Skeletal muscle tissue (tissue), 4 donors: ENCODE results near the gene PDE11A. TPM values are rescaled to one million over a fixed set of nuclear protein-coding genes. Genes with fewer than 3 reads are reported as not detected.

ENCODE experiments used
- H3K27ac ChIP-seq: one replicate; pipeline ENCODE4 v1.7.0; 2013; ENCODE audit warnings: mild to moderate bottlenecking, low read depth, low read length, inconsistent platforms
- H3K27me3 ChIP-seq, 3 donors: one replicate each; pipeline ENCODE4 v1.7.0; 2013; ENCODE audit warnings: low read length in 3 of 3; ENCODE audit not compliant: control insufficient read depth in 3 of 3, insufficient read depth in 3 of 3
- H3K36me3 ChIP-seq, 3 donors: one replicate each; pipeline ENCODE4 v1.7.0; 2013; ENCODE audit warnings: low read length in 3 of 3; ENCODE audit not compliant: control insufficient read depth in 3 of 3, insufficient read depth in 3 of 3
- H3K4me1 ChIP-seq, 3 donors: one replicate each; pipeline ENCODE4 v1.7.0; 2013; ENCODE audit warnings: low read length in 3 of 3, mild to moderate bottlenecking in 3 of 3; ENCODE audit not compliant: control insufficient read depth in 3 of 3, insufficient read depth in 3 of 3
- H3K4me3 ChIP-seq, 3 donors: one replicate each; pipeline ENCODE4 v1.7.0; 2013; ENCODE audit warnings: low read length in 3 of 3
- H3K9ac ChIP-seq, 3 donors: one replicate each; pipeline ENCODE4 v1.7.0; 2013; ENCODE audit warnings: low read length in 3 of 3, mild to moderate bottlenecking in 3 of 3, moderate library complexity in 2 of 3, low read depth in 1 of 3
- H3K9me3 ChIP-seq, 3 donors: one replicate each; pipeline ENCODE4 v1.7.0; 2013; ENCODE audit warnings: low read length in 3 of 3; ENCODE audit not compliant: control insufficient read depth in 3 of 3
- total RNA-seq: library from RNA; depleted of rRNA; stranded (reverse); fragments of >200 nt; gene quantifications from one replicate; pipeline ENCODE4 v1.2.3, GENCODE V29; 2014
- donor health status: Osteomylitis.

Gene PDE11A
- total RNA-seq, 1 donor from 2014 or later, result 1.0 TPM

DNA sequence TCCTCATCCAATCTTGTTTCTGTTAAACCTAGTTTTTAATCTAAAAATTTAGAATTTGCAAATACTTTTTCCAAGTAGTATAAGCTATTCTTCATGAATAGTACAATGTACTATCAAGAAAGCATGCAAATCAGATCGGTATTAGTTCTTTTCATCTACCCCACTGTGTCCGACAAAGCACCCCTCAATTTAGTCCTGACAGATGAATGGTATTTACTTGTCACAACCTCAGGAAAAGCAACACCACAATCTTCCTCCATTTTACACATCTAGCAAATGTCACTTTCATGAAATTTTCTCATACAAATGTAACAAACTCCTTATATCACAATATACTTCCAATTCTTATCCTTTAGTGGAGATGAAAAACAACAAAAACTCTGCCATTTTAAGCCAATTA lies 163.8 kb downstream of the PDE11A start:
- Histone ChIP-seq H3K9me3 (no peaks in the 10 kb centered on the region), H3K27me3 (no peaks in the 10 kb centered on the region), H3K4me3 (no peak overlapping the region), H3K9ac (no peak overlapping the region), H3K36me3 (no peaks in the 10 kb centered on the region), H3K27ac (no peak overlapping the region), H3K4me1 (peaks cover 3 to 4% (median 3%) of the 10 kb centered on the region in 3 donors)

DNA sequence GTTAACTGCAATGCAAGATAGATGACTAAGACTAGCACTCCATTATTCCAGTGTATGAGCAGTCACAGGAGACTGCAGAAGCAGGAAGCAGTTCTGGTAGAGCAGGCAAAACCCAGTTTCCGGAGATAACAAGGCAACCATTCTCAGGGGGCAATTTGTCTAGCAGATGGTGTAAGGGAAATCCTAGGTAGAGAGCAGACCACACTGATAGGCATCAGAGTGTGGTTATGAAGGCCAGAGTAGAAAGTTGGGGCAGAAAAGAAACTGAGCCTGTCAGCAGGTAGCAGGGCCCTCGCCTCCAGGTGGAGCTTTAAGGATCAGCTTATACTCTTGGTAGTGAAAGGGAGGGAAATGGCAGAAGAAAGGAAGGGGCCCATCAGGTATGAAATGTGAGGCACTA lies 164.4 kb downstream of the PDE11A start:
- Histone ChIP-seq H3K27me3 (no peaks in the 10 kb centered on the region), H3K4me1 (no peaks in the 10 kb centered on the region), H3K9ac (no peak overlapping the region), H3K9me3 (no peaks in the 10 kb centered on the region), H3K36me3 (no peaks in the 10 kb centered on the region), H3K4me3 (no peak overlapping the region), H3K27ac (no peak overlapping the region)

DNA sequence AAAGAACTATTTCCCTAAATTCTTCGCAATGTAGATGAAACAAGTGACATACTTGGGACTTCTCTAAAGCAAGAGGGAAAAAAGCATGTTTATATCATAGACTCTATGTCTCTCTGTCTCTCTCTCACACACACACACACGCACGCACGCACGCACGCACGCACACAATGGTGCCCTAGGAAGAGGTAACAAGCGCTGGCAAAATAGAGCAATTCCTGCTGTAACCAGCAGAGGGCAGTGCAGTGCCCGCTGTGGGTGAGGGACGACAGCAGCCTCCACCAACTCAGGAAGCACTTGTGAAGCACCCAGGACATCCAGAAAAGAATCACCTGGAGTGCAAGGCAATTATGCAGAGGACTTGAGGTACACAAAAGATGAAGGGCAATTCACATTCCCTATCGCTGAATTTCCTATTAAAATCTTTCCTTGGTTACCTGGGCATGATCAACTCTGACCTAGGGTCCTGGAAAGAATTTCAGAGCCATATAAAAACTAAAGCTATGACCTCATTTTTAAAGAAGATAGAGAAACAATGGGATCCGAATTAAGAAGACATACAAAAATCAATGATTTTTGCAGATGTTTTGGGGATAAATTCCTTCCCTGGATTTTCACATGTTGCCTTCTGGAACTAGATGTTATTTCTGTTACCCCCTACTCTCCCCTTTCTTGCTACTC lies 166.4 kb downstream of the PDE11A start:
- Histone ChIP-seq H3K9me3 (no peaks in the 10 kb centered on the region), H3K9ac (peak overlapping the region in 1 of 3 donors; percentile 33), H3K27ac (no peak overlapping the region), H3K36me3 (no peaks in the 10 kb centered on the region), H3K27me3 (no peaks in the 10 kb centered on the region), H3K4me3 (peak overlapping the region in 1 of 3 donors; percentile 8), H3K4me1 (peaks cover 0 to 8% (median 6%) of the 10 kb centered on the region in 3 donors)

DNA sequence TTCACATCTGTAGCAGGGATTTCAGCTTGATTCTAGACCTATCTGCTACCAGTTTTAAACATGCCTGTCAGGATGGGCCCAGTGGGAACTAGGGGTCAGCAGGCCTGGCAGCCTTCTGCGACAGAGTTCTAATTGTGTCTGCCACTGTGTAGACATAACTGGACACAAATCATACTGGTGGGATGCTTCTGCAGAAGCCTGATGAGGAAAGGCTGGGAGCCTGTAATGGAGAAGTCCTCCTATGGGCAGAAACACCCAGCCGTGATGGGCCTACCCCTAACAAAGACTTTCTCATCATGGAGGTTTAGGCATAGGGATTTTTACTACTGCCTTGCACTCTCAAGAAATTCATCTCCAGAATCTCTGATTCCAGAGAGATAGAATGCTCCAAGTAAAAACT lies 166.9 kb downstream of the PDE11A start:
- no peaks in the 10 kb centered on the region for H3K36me3 ChIP-seq
- H3K9ac ChIP-seq, result peak overlapping the region in 1 of 3 donors; percentile 33
- no peaks in the 10 kb centered on the region for H3K27me3 ChIP-seq
- H3K27ac ChIP-seq, result no peak overlapping the region
- peak overlapping the region in 1 of 3 donors; percentile 8 for H3K4me3 ChIP-seq
- no peaks in the 10 kb centered on the region for H3K9me3 ChIP-seq
- H3K4me1 ChIP-seq, result peaks cover 0 to 8% (median 6%) of the 10 kb centered on the region in 3 donors

DNA sequence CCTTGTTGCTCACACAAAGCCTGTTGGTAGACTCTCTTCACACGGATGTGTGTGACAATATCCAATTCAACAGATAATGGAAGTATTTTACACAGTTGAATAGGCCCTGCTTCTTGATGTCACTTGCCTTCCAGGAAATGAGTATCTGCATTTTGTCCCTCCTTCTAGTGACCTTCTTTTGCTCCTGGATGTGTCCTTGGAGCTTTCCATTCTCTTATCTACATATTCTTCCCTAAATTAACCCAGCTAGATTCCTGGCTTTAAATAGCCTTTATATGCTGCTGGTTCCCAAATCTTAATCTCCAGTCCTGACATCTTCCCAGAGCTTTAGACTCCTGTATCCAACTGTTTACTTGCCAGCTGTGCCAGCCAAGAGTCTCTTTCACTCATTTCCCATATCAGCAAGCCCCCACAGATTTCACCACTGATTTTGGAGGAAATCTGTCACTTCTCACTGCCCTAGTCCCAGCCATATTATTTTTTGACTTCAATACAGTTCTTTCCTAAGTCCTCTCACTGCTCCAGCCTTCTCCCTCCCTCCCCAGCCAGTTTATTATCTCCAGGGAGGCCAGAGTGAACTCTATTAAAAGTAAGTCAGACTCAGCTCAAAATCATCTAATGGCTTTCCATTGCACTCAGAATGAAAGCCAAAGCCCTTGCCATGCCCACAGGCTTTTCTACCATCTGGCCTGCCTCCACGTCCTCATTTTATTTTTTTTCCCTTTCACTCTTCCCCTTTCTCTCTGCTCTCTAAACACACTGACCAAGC lies 170.0 kb downstream of the PDE11A start:
- H3K27me3 ChIP-seq, result no peaks in the 10 kb centered on the region
- peak overlapping the region; percentile 50 for H3K27ac ChIP-seq
- peak overlapping the region in 1 of 3 donors; percentile 39 for H3K4me3 ChIP-seq
- H3K36me3 ChIP-seq, result no peaks in the 10 kb centered on the region
- H3K4me1 ChIP-seq, result peaks cover 0 to 8% (median 6%) of the 10 kb centered on the region in 3 donors
- no peaks in the 10 kb centered on the region for H3K9me3 ChIP-seq
- H3K9ac ChIP-seq, result no peak overlapping the region

DNA sequence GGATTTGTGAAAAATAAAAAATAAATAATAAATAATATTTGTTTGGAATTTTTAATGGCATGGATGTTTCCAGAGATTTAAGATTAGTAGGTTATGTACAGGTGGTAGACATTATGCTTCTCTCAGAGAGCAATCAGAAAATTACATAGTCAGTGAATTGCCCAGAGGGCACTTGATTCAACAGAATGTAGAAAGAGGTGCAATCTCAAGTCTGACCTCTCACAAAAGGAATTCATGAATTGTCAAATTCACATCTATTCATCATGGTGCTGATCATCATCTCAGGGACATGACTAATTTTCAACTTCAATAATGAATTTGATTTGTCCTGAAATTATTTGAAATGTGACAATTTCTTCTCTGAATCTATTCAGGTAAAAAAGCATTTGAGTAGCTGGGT lies 172.5 kb downstream of the PDE11A start:
- H3K27ac ChIP-seq, result no peak overlapping the region
- no peaks in the 10 kb centered on the region for H3K36me3 ChIP-seq

DNA sequence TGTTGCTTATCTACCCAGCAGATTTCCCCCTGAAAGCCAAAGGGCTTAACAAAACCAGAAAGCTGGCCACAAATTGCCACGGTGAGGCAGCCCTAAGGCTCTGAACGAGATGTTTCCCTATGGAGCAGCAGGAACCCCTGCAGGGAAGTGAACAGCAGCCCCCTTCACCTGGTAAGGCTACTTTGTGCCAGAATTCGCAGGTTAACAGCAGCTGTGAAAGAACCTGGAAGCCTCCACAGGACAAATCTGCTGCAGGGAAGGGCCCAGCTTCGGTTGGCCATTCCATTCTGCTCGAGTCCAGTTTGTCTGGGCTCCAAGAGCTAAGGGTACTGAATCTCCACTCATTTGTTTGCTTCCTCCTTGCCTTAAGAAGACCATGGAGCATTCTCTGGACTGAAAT lies 175.3 kb downstream of the PDE11A start:
- no peak overlapping the region for H3K9ac ChIP-seq
- no peak overlapping the region for H3K4me3 ChIP-seq
- no peaks in the 10 kb centered on the region for H3K9me3 ChIP-seq
- H3K4me1 ChIP-seq, result peaks cover 0 to under 1% (median 0%) of the 10 kb centered on the region in 3 donors
- H3K27ac ChIP-seq, result no peak overlapping the region
- H3K27me3 ChIP-seq, result no peaks in the 10 kb centered on the region
- no peaks in the 10 kb centered on the region for H3K36me3 ChIP-seq

More for the DNA sequence above, 172.5 kb downstream of the PDE11A start:
- peaks cover 0 to 8% (median 6%) of the 10 kb centered on the region in 3 donors for H3K4me1 ChIP-seq
- H3K9ac ChIP-seq, result no peak overlapping the region
- no peaks in the 10 kb centered on the region for H3K9me3 ChIP-seq
- no peak overlapping the region for H3K4me3 ChIP-seq
- H3K27me3 ChIP-seq, result no peaks in the 10 kb centered on the region

DNA sequence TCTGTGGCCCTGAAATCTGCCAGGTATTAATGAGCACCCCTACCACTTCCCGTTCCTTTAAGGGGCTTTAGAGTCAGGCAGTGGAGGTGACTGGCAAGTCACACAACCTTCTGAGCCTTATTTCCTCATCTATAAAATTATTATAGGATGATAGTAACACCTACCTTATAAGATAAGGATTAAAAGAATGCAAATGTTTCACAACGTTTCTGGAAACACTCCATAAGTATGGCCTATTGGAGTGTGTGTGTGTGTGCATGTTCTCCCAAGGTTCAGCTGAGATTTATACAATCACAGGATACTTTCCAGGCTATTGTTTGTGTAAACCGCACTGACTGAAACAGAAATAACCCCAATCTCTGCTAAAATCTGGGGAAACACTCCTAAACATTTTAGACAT lies 176.0 kb downstream of the PDE11A start:
- Histone ChIP-seq H3K36me3 (no peaks in the 10 kb centered on the region), H3K4me3 (no peak overlapping the region)

DNA sequence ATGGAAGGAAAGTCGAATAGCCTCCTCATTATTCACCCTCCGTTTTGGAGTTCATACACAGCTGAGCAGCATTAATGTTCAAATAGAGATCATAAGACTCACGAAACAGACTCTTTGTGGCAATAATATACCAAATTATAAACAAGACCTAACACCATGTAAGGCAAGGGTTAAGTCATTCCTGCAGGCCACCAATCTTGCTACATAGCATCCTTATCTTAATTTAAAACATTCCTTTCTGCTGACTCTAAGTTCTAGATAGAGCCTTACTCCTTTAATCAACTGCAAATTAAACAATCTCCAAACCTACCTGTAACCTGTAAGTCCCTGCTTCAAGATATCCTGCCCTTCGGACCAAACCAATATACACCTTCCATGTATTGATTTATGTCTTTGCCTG lies 178.0 kb downstream of the PDE11A start:
- Histone ChIP-seq H3K27me3 (no peaks in the 10 kb centered on the region), H3K36me3 (no peaks in the 10 kb centered on the region), H3K9ac (no peak overlapping the region), H3K4me3 (no peak overlapping the region), H3K9me3 (no peaks in the 10 kb centered on the region), H3K4me1 (no peaks in the 10 kb centered on the region), H3K27ac (no peak overlapping the region)

More for the DNA sequence above, 176.0 kb downstream of the PDE11A start:
- H3K9ac ChIP-seq, result no peak overlapping the region
- H3K27me3 ChIP-seq, result no peaks in the 10 kb centered on the region
- H3K27ac ChIP-seq, result no peak overlapping the region
- no peaks in the 10 kb centered on the region for H3K4me1 ChIP-seq
- H3K9me3 ChIP-seq, result no peaks in the 10 kb centered on the region

DNA sequence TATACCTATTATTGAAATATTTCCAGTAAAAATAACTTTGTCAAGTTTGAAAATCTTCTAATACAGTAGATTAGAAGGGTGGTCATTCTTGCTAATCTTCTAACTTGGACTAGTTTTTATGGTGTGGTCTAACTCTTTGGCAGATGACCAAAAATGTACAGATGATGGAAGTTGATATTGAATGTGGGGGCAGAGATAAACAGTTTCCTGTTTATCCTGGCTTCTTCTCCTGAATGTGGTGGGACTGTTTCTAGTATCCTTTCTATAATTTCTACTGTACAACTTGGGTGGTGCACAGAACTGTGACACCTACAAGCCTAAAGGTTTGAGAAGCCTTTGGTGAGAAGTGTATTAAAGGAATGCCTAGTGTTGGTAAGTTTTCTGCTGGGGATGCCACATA lies 178.7 kb downstream of the PDE11A start:
- no peak overlapping the region for H3K4me3 ChIP-seq
- H3K9me3 ChIP-seq, result no peaks in the 10 kb centered on the region
- no peaks in the 10 kb centered on the region for H3K4me1 ChIP-seq
- H3K36me3 ChIP-seq, result no peaks in the 10 kb centered on the region
- no peak overlapping the region for H3K27ac ChIP-seq
- no peaks in the 10 kb centered on the region for H3K27me3 ChIP-seq
- no peak overlapping the region for H3K9ac ChIP-seq
